MM.1S (cell line): ENCODE measurements around the gene DSCAML1.

Experiments used
- DNase-seq: peaks from one replicate; pipeline ENCODE4 v3.0.0-alpha.2; 2015
- H2AFZ ChIP-seq: fragments of 300-600 bp; sonication (generic); 2 replicates; pipeline ENCODE4 v1.6.0; 2016; ENCODE audit warnings: antibody characterized with exemption, low read length
- H3F3A ChIP-seq: fragments of 300-600 bp; sonication (generic); 2 replicates; pipeline ENCODE4 v1.6.1; 2016; ENCODE audit warnings: mild to moderate bottlenecking, antibody characterized with exemption, low read length, moderate library complexity, mixed read lengths; ENCODE audit not compliant: insufficient read depth
- H3K27ac ChIP-seq: fragments of 300-600 bp; sonication (generic); 2 replicates; pipeline ENCODE4 v1.5.1; 2016; ENCODE audit warnings: mild to moderate bottlenecking, low read length
- H3K27me3 ChIP-seq: fragments of 300-600 bp; sonication (generic); replicated peaks from 2 replicates; pipeline ENCODE4 v1.6.0; 2016; ENCODE audit warnings: low read length; ENCODE audit not compliant: insufficient read depth
- H3K36me3 ChIP-seq: fragments of 300-600 bp; sonication (generic); replicated peaks from 2 replicates; pipeline ENCODE4 v1.6.1; 2016; ENCODE audit warnings: mild to moderate bottlenecking, low read length, mixed read lengths; ENCODE audit not compliant: insufficient read depth
- H3K4me1 ChIP-seq: fragments of 300-600 bp; sonication (generic); 2 replicates; pipeline ENCODE4 v1.6.1; 2016; ENCODE audit warnings: low read length, mixed read lengths
- H3K4me2 ChIP-seq: fragments of 300-600 bp; sonication (generic); 2 replicates; pipeline ENCODE4 v1.6.0; 2016; ENCODE audit warnings: low read depth, low read length
- H3K4me3 ChIP-seq: fragments of 300-600 bp; sonication (generic); 2 replicates; pipeline ENCODE4 v1.5.1; 2016; ENCODE audit warnings: low read length, mixed read lengths
- H3K79me2 ChIP-seq: fragments of 300-600 bp; sonication (generic); 2 replicates; pipeline ENCODE4 v1.6.1; 2016; ENCODE audit warnings: mixed run types, low read length, mixed read lengths
- H3K9ac ChIP-seq: fragments of 300-600 bp; sonication (generic); 2 replicates; pipeline ENCODE4 v1.6.1; 2016; ENCODE audit warnings: low read length, mixed read lengths
- H3K9me2 ChIP-seq: fragments of 300-600 bp; sonication (generic); replicated peaks from 2 replicates; pipeline ENCODE4 v1.6.1; 2016; ENCODE audit warnings: mild to moderate bottlenecking, low read length, mixed read lengths; ENCODE audit not compliant: insufficient read depth
- H3K9me3 ChIP-seq: fragments of 300-600 bp; sonication (generic); replicated peaks from 2 replicates; pipeline ENCODE4 v1.6.1; 2016; ENCODE audit warnings: mild to moderate bottlenecking, low read length, mixed read lengths; ENCODE audit not compliant: insufficient read depth
- H4K20me1 ChIP-seq: fragments of 300-600 bp; sonication (generic); 2 replicates; pipeline ENCODE4 v1.6.1; 2016; ENCODE audit warnings: mild to moderate bottlenecking, low read length, moderate library complexity, mixed read lengths; ENCODE audit not compliant: insufficient read depth
- EZH2 ChIP-seq: fragments of 300-600 bp; sonication (generic); optimal IDR thresholded peaks from 2 replicates; pipeline ENCODE3; 2017; ENCODE audit warnings: low read depth, mild to moderate bottlenecking, antibody characterized with exemption, low read length, mixed read lengths
- EZH2phosphoT487 ChIP-seq: fragments of 300-600 bp; sonication (generic); IDR thresholded peaks from 2 replicates; pipeline ENCODE4 v1.6.1; 2018; ENCODE audit warnings: antibody characterized with exemption, low read length
- TF ChIP-seq, protein P1 (sequence below): fragments of 300-600 bp; sonication (generic); IDR thresholded peaks from 2 replicates; pipeline ENCODE4 v1.5.1; 2016; ENCODE audit warnings: antibody characterized with exemption, low read length, mixed read lengths

Gene DSCAML1

DNA sequence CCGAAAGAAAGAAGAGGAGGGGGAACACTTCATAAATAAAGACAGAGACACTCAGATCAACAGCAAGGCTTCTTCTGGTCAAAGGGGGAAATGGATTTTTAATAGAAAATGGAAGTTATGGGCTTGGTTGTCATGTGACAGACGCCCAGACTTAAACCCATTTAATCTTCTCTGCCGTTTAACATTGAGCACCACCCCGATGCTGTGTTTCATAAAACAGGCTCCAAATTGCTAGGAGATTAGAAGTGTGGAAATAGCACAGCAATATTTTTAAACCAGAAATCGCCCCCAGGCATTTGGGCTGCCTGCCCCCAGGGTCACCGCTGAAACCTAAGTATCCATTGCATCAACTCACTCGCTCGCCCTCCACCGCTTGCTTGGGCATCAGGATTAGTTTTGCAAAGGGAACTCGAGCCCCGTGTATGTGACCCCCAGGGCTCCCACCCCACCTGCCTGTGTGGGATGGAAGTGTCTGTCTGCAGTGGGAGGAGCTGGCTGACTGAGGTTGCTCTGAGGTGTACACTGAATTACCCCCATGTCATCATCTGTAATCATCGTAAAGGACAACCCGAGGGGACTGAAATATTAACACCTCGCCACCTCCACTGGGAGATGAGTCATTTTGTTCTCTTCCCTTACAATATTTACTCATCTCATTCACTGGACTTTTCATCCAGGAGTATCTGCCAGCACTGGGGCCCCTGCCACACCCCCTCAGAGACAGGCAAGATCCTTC, 10.7 kb downstream of the DSCAML1 start:
- H3K4me3 ChIP-seq, result no peak overlapping the region
- no peaks in the 10 kb centered on the region for H3K4me1 ChIP-seq
- no peaks in the 10 kb centered on the region for H3K36me3 ChIP-seq
- H3F3A ChIP-seq, result no peaks in the 10 kb centered on the region
- no peaks in the 10 kb centered on the region for H3K9me2 ChIP-seq
- TF ChIP-seq EZH2phosphoT487 (no peak), EZH2 (no peak)
- TF ChIP-seq, protein P1, sequence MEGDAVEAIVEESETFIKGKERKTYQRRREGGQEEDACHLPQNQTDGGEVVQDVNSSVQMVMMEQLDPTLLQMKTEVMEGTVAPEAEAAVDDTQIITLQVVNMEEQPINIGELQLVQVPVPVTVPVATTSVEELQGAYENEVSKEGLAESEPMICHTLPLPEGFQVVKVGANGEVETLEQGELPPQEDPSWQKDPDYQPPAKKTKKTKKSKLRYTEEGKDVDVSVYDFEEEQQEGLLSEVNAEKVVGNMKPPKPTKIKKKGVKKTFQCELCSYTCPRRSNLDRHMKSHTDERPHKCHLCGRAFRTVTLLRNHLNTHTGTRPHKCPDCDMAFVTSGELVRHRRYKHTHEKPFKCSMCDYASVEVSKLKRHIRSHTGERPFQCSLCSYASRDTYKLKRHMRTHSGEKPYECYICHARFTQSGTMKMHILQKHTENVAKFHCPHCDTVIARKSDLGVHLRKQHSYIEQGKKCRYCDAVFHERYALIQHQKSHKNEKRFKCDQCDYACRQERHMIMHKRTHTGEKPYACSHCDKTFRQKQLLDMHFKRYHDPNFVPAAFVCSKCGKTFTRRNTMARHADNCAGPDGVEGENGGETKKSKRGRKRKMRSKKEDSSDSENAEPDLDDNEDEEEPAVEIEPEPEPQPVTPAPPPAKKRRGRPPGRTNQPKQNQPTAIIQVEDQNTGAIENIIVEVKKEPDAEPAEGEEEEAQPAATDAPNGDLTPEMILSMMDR, result no peak
- H2AFZ ChIP-seq, result no peak overlapping the region
- no peaks in the 10 kb centered on the region for H3K79me2 ChIP-seq
- H3K27me3 ChIP-seq, result peaks cover 74% of the 10 kb centered on the region
- no peak overlapping the region for H3K4me2 ChIP-seq
- H4K20me1 ChIP-seq, result no peaks in the 10 kb centered on the region
- no peak for DNase-seq
- H3K27ac ChIP-seq, result no peak overlapping the region
- no peak overlapping the region for H3K9ac ChIP-seq
- H3K9me3 ChIP-seq, result no peaks in the 10 kb centered on the region

DNA sequence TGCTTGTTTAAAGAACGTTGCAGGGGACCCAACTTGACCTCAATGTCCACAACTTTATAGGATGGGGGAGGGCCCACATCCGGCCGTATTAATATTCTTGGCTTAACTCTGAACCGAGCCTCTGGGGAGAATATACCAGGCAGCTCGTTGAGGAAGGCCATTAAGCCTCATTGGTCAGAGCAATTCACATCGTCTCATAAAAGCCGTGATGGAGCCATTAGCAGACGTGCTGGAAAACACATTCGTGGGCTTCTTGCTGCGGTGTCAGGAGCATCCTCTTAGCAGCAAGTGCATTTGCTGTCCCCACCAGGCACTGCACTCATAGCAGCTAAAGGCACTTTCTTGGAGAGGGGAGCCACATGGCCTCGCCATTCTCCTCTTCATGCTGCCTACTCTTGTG, 14.9 kb downstream of the DSCAML1 start:
- no peak overlapping the region for H3K9ac ChIP-seq
- no peaks in the 10 kb centered on the region for H3K79me2 ChIP-seq
- no peak overlapping the region for H2AFZ ChIP-seq
- no peaks in the 10 kb centered on the region for H3K36me3 ChIP-seq
- H3K27ac ChIP-seq, result no peak overlapping the region
- no peak overlapping the region for H3K4me3 ChIP-seq
- no peak for TF ChIP-seq EZH2phosphoT487
- TF ChIP-seq, protein P1, result no peak
- TF ChIP-seq EZH2, result no peak
- H3K4me2 ChIP-seq, result no peak overlapping the region
- H3F3A ChIP-seq, result no peaks in the 10 kb centered on the region
- H3K27me3 ChIP-seq, result peaks cover 98% of the 10 kb centered on the region
- no peaks in the 10 kb centered on the region for H3K9me2 ChIP-seq
- H3K9me3 ChIP-seq, result no peaks in the 10 kb centered on the region
- no peaks in the 10 kb centered on the region for H4K20me1 ChIP-seq
- DNase-seq, result no peak
- no peaks in the 10 kb centered on the region for H3K4me1 ChIP-seq

DNA sequence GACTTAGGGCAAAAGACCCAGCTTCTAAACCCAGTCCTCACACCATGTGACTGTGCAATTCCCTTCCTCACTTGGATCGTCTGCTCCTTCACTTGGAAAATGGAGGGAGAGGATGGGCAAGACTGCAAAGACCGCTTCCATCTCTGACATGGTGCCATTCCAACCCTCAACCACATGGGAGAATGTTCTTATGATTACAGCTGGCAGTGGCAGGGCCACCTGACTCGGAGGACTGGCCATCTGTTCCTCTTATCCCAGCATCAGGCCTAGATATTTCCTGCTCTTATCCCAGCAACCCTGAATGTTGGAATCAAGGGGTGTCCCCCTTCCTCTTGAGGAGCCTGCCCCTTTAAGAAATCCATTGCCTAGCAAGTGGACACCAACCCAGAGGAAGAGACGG, 15.4 kb downstream of the DSCAML1 start:
- Histone ChIP-seq H3K27me3 (peaks cover 98% of the 10 kb centered on the region), H3K4me2 (no peak overlapping the region), H3K36me3 (no peaks in the 10 kb centered on the region), H3F3A (no peaks in the 10 kb centered on the region), H3K9me3 (no peaks in the 10 kb centered on the region), H4K20me1 (no peaks in the 10 kb centered on the region), H3K79me2 (no peaks in the 10 kb centered on the region), H3K27ac (no peak overlapping the region), H2AFZ (no peak overlapping the region), H3K4me3 (no peak overlapping the region), H3K9me2 (no peaks in the 10 kb centered on the region), H3K4me1 (no peaks in the 10 kb centered on the region), H3K9ac (no peak overlapping the region)
- TF ChIP-seq, protein P1, result no peak
- no peak for TF ChIP-seq EZH2phosphoT487
- TF ChIP-seq EZH2, result no peak
- no peak for DNase-seq
